A549 (cell line): ENCODE data around the gene ZNF300. TPM values are rescaled to one million over a fixed set of nuclear protein-coding genes. Genes with fewer than 3 reads are reported as not detected.

Experiments
- ATAC-seq, 2 experiments: fragments of 200-7000 bp in 1 of 2; fragments of >200 bp in 1 of 2; cut with Nextera tagmentation in 1 of 2; cut with Tn5 transposase in 1 of 2; 3 replicates each; pipeline versions ENCODE4 v1.8.0 to v1.9.1; 2018 to 2020; ENCODE audit warnings: mild to moderate bottlenecking in 1 of 2, moderate library complexity in 1 of 2
- CTCF ChIA-PET: fragments of 300-600 bp; sonication (Branson Sonifier 250); formaldehyde crosslinking; extraction: SDS; loops from one replicate; lab custom pipeline; 2021; ENCODE audit warnings: antibody characterized with exemption, inconsistent platforms; lab: Yijun Ruan, JAX
- POLR2A ChIA-PET: fragments of 350-600 bp; formaldehyde crosslinking; extraction: SDS; loops from one replicate; lab custom pipeline; 2021; ENCODE audit warnings: antibody characterized with exemption, inconsistent platforms; lab: Yijun Ruan, JAX
- DNase-seq, 2 experiments: peaks; one replicate each; pipeline versions ENCODE4 v3.0.0 to v3.0.0-alpha.2; 2011 to 2016; ENCODE audit warnings: low read depth in 1 of 2, low spot score in 1 of 2
- FAIRE-seq: peaks from 2 replicates; lab custom pipeline; 2011; peaks lifted over from hg19 to GRCh38; lab: Jason Lieb, UNC
- H3K27ac ChIP-seq, 2 experiments: fragments of >200 bp; sonication (Bioruptor Twin); formaldehyde crosslinking; 3 replicates each; pipeline ENCODE4 v1.5.1; 2016 to 2017
- H3K4me1 ChIP-seq: fragments of >200 bp; sonication (Bioruptor Twin); formaldehyde crosslinking; 3 replicates; pipeline ENCODE4 v1.6.1; 2016
- H3K4me2 ChIP-seq: fragments of >200 bp; sonication (Bioruptor Twin); formaldehyde crosslinking; 3 replicates; pipeline ENCODE4 v1.6.1; 2016
- H3K4me3 ChIP-seq: fragments of >200 bp; sonication (Bioruptor Twin); formaldehyde crosslinking; 3 replicates; pipeline ENCODE4 v1.5.1; 2016
- H3K9me3 ChIP-seq: fragments of >200 bp; sonication (Bioruptor Twin); formaldehyde crosslinking; 3 replicates; pipeline ENCODE4 v1.6.1; 2016
- BHLHE40 ChIP-seq: IDR thresholded peaks from 2 replicates; pipeline ENCODE4 v1.6.1; 2012; ENCODE audit warnings: low read depth, low read length, inconsistent platforms
- CBX2 ChIP-seq: fragments of 200-600 bp; sonication (generic); IDR thresholded peaks from 2 replicates; pipeline ENCODE4 v1.6.1; 2016; ENCODE audit warnings: low read depth, mild to moderate bottlenecking, borderline replicate concordance
- CHD2 ChIP-seq: fragments of 150-350 bp; IDR thresholded peaks from 2 replicates; pipeline ENCODE4 v1.6.1; 2014; ENCODE audit warnings: low read length; ENCODE audit not compliant: partially characterized antibody
- CHD4 ChIP-seq: fragments of 200-600 bp; sonication (generic); IDR thresholded peaks from 2 replicates; pipeline ENCODE4 v1.6.1; 2016; ENCODE audit warnings: antibody characterized with exemption, mild to moderate bottlenecking, borderline replicate concordance
- EP300 ChIP-seq, 2 experiments: fragments of >200 bp; sonication (Bioruptor Twin); formaldehyde crosslinking; IDR thresholded peaks; 2 replicates in 1 of 2; 3 replicates in 1 of 2; pipeline ENCODE4 v1.6.1; 2016 to 2017
- FOSB ChIP-seq: fragments of 250-450 bp; sonication (Bioruptor Pico); IDR thresholded peaks from 2 replicates; pipeline ENCODE4 v1.5.0; 2020; ENCODE audit warnings: mild to moderate bottlenecking, moderate library complexity
- FOSL2 ChIP-seq, 2 experiments: fragments of 450-650 bp in 1 of 2; fragments of >200 bp in 1 of 2; sonication (Bioruptor Twin) in 1 of 2; formaldehyde crosslinking; IDR thresholded peaks; 2 replicates each; pipeline versions ENCODE4 v1.5.0 to v1.6.1; 2016 to 2020; ENCODE audit warnings: mild to moderate bottlenecking in 1 of 2, moderate library complexity in 1 of 2
- GATA3 ChIP-seq: IDR thresholded peaks from 2 replicates; pipeline ENCODE4 v1.6.1; 2012; ENCODE audit warnings: borderline replicate concordance
- KDM1A ChIP-seq: fragments of 200-600 bp; sonication (generic); IDR thresholded peaks from 2 replicates; pipeline ENCODE4 v1.6.1; 2016; ENCODE audit warnings: low read depth, mild to moderate bottlenecking
- NR3C1 ChIP-seq: fragments of >200 bp; sonication (Bioruptor Twin); formaldehyde crosslinking; IDR thresholded peaks from 3 replicates; pipeline ENCODE4 v1.6.1; 2017
- PHF8 ChIP-seq: fragments of 200-600 bp; sonication (generic); IDR thresholded peaks from 2 replicates; pipeline ENCODE4 v1.6.1; 2016; ENCODE audit warnings: low read depth, mild to moderate bottlenecking, antibody characterized with exemption, moderate library complexity, borderline replicate concordance
- RARB ChIP-seq: fragments of 250-450 bp; sonication (Bioruptor Pico); IDR thresholded peaks from 2 replicates; pipeline ENCODE4 v1.8.0; 2021; ENCODE audit warnings: mild to moderate bottlenecking, moderate library complexity
- RNF2 ChIP-seq: fragments of 200-600 bp; sonication (generic); IDR thresholded peaks from 2 replicates; pipeline ENCODE4 v1.6.1; 2016; ENCODE audit warnings: low read depth, mild to moderate bottlenecking, antibody characterized with exemption, moderate library complexity, borderline replicate concordance
- SMC3 ChIP-seq: fragments of >200 bp; sonication (Bioruptor Twin); formaldehyde crosslinking; IDR thresholded peaks from 3 replicates; pipeline ENCODE4 v1.6.1; 2018; ENCODE audit warnings: inconsistent platforms
- ZFP36 ChIP-seq: fragments of 450-650 bp; IDR thresholded peaks from 2 replicates; pipeline ENCODE4 v1.6.1; 2014; ENCODE audit warnings: borderline replicate concordance; ENCODE audit not compliant: partially characterized antibody
- ZSCAN20 ChIP-seq: fragments of 250-450 bp; sonication (Bioruptor Pico); IDR thresholded peaks from 2 replicates; pipeline ENCODE4 v1.8.0; 2022; ENCODE audit warnings: mild to moderate bottlenecking, moderate library complexity
- WGBS: methylation state at CpG from one replicate; pipeline ENCODE4 v1.1.6; 2017; ENCODE audit errors: missing lambda C conversion rate; 5-methylcytosine and 5-hydroxymethylcytosine counted together
- polyA plus RNA-seq, 4 experiments: library from polyadenylated mRNA; depleted of rRNA in 3 of 4; stranded (reverse); fragments of >200 nt; fragmentation: RNase III in 1 of 4; extraction: RNeasy Plus Mini Kit Qiagen cat#74134 plus additional on column Dnase treatment in 1 of 4; gene quantifications; 2 replicates in 3 of 4; 3 replicates in 1 of 4; pipeline ENCODE4 v1.2.3, GENCODE V29; 2011 to 2017
- TF ChIP-seq, protein P1 (sequence below): fragments of 200-600 bp; sonication (generic); IDR thresholded peaks from 2 replicates; pipeline ENCODE4 v1.6.1; 2016; ENCODE audit warnings: antibody characterized with exemption, mild to moderate bottlenecking, moderate library complexity
- TF ChIP-seq, protein P2 (sequence below): fragments of >200 bp; sonication (Bioruptor Twin); formaldehyde crosslinking; IDR thresholded peaks from 2 replicates; pipeline ENCODE4 v1.6.1; 2016
- TF ChIP-seq, protein P3 (sequence below): IDR thresholded peaks from 2 replicates; pipeline ENCODE4 v1.6.1; 2012
- TF ChIP-seq, protein P4 (sequence below): fragments of 150-350 bp; IDR thresholded peaks from 2 replicates; pipeline ENCODE4 v1.6.1; 2014; ENCODE audit warnings: low read depth, mild to moderate bottlenecking, low read length
- TF ChIP-seq, protein P5 (sequence below): IDR thresholded peaks from 2 replicates; pipeline ENCODE4 v1.6.1; 2012

The ZNF300 gene
- polyA plus RNA-seq, 2 of the 4 experiments (the other 2 are of a cell fraction), result 4.5 to 9.1 TPM

DNA sequence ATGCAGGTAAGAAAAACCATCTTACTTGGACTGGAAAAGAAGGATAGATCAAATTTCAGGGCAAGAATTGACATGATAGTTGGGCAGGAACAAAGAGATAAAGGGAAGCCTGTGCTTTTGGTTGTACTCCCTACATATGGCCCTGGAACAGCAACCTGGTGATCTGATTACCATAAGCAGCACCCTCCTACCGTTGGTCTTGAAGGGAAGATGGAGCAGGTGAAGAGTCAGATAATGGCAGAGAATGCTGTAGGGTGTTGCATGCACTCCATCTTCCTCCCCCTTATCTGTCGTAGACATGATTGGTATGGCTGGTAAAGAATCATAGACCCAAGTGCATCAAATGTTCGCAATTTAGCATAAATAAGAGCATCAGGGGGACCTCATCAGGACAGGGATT, 53.7 kb downstream of the ZNF300 start:
- no peak overlapping the region for H3K4me2 ChIP-seq
- TF ChIP-seq FOSB (no peak), CBX2 (no peak), RNF2 (no peak), ZSCAN20 (no peak), BHLHE40 (no peak), NR3C1 (no peak), ZFP36 (no peak), FOSL2 (IDR thresholded peaks at IDR 0.05) (no peak), FOSL2 (CRISPR knock-in tag; IDR thresholded peaks at IDR 0.05) (no peak), KDM1A (no peak), RARB (CRISPR knock-in tag) (no peak), SMC3 (no peak), PHF8 (no peak), CHD2 (no peak), EP300 (IDR thresholded peaks at IDR 0.05) (no peak), GATA3 (no peak), CHD4 (no peak)
- TF ChIP-seq, protein P1, sequence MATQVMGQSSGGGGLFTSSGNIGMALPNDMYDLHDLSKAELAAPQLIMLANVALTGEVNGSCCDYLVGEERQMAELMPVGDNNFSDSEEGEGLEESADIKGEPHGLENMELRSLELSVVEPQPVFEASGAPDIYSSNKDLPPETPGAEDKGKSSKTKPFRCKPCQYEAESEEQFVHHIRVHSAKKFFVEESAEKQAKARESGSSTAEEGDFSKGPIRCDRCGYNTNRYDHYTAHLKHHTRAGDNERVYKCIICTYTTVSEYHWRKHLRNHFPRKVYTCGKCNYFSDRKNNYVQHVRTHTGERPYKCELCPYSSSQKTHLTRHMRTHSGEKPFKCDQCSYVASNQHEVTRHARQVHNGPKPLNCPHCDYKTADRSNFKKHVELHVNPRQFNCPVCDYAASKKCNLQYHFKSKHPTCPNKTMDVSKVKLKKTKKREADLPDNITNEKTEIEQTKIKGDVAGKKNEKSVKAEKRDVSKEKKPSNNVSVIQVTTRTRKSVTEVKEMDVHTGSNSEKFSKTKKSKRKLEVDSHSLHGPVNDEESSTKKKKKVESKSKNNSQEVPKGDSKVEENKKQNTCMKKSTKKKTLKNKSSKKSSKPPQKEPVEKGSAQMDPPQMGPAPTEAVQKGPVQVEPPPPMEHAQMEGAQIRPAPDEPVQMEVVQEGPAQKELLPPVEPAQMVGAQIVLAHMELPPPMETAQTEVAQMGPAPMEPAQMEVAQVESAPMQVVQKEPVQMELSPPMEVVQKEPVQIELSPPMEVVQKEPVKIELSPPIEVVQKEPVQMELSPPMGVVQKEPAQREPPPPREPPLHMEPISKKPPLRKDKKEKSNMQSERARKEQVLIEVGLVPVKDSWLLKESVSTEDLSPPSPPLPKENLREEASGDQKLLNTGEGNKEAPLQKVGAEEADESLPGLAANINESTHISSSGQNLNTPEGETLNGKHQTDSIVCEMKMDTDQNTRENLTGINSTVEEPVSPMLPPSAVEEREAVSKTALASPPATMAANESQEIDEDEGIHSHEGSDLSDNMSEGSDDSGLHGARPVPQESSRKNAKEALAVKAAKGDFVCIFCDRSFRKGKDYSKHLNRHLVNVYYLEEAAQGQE, result no peak
- TF ChIP-seq, protein P2, sequence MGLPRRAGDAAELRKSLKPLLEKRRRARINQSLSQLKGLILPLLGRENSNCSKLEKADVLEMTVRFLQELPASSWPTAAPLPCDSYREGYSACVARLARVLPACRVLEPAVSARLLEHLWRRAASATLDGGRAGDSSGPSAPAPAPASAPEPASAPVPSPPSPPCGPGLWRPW, result no peak
- TF ChIP-seq, protein P3, sequence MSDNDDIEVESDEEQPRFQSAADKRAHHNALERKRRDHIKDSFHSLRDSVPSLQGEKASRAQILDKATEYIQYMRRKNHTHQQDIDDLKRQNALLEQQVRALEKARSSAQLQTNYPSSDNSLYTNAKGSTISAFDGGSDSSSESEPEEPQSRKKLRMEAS, result no peak
- TF ChIP-seq, protein P4, sequence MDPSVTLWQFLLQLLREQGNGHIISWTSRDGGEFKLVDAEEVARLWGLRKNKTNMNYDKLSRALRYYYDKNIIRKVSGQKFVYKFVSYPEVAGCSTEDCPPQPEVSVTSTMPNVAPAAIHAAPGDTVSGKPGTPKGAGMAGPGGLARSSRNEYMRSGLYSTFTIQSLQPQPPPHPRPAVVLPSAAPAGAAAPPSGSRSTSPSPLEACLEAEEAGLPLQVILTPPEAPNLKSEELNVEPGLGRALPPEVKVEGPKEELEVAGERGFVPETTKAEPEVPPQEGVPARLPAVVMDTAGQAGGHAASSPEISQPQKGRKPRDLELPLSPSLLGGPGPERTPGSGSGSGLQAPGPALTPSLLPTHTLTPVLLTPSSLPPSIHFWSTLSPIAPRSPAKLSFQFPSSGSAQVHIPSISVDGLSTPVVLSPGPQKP, result no peak
- TF ChIP-seq, all 56 proteins: peak for 0
- FAIRE-seq, result no peak
- Histone ChIP-seq H3K9me3 (0 out of 3 replicates have a peak, but pooled peaks cover 2% of the 10 kb centered on the region), H3K4me1 (no peaks in the 10 kb centered on the region), H3K27ac (no peak overlapping the region), H3K4me3 (no peak overlapping the region)
- CTCF ChIA-PET, result no interaction called here
- POLR2A ChIA-PET, result no interaction called here
- ATAC-seq, result no peak
- no peak for DNase-seq
- WGBS, result 3% methylated on average over 3 of the region's 3 CpGs

DNA sequence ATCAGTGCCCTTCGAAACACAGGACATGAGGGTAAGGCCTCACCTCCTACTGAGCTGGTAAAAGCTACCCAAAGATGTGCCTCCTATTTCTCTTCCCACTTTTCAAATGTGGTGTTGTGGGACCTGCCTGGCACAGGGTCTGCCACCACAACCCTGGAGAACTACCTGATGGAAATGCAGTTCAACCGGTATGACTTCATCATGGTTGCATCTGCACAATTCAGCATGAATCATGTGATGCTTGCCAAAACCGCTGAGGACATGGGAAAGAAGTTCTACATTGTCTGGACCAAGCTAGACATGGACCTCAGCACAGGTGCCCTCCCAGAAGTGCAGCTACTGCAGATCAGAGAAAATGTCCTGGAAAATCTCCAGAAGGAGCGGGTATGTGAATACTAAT, 56.5 kb downstream of the ZNF300 start:
- FAIRE-seq (no peak), ATAC-seq (no peak)
- Histone ChIP-seq H3K4me2 (no peak overlapping the region), H3K4me3 (no peak overlapping the region)
- TF ChIP-seq, protein P5, sequence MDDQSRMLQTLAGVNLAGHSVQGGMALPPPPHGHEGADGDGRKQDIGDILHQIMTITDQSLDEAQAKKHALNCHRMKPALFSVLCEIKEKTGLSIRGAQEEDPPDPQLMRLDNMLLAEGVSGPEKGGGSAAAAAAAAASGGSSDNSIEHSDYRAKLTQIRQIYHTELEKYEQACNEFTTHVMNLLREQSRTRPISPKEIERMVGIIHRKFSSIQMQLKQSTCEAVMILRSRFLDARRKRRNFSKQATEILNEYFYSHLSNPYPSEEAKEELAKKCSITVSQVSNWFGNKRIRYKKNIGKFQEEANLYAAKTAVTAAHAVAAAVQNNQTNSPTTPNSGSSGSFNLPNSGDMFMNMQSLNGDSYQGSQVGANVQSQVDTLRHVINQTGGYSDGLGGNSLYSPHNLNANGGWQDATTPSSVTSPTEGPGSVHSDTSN, result no peak
- TF ChIP-seq, all 56 proteins: peak for 0
- 20% methylated on average over 4 of the region's 4 CpGs for WGBS
- no peak for DNase-seq
- H3K27ac ChIP-seq, result no peak overlapping the region
- no peaks in the 10 kb centered on the region for H3K4me1 ChIP-seq
- no peaks in the 10 kb centered on the region for H3K9me3 ChIP-seq
- ChIA-PET POLR2A (no interaction called here), CTCF (interaction anchor here (0.9 to 2.2 kb wide), 3 partner anchors 13 to 388 kb away, joined by 4 to 8 read pairs (median 5); no protein-coding TSS in a partner anchor)
